ENCODE measurements around the gene HSF4.

DNA sequence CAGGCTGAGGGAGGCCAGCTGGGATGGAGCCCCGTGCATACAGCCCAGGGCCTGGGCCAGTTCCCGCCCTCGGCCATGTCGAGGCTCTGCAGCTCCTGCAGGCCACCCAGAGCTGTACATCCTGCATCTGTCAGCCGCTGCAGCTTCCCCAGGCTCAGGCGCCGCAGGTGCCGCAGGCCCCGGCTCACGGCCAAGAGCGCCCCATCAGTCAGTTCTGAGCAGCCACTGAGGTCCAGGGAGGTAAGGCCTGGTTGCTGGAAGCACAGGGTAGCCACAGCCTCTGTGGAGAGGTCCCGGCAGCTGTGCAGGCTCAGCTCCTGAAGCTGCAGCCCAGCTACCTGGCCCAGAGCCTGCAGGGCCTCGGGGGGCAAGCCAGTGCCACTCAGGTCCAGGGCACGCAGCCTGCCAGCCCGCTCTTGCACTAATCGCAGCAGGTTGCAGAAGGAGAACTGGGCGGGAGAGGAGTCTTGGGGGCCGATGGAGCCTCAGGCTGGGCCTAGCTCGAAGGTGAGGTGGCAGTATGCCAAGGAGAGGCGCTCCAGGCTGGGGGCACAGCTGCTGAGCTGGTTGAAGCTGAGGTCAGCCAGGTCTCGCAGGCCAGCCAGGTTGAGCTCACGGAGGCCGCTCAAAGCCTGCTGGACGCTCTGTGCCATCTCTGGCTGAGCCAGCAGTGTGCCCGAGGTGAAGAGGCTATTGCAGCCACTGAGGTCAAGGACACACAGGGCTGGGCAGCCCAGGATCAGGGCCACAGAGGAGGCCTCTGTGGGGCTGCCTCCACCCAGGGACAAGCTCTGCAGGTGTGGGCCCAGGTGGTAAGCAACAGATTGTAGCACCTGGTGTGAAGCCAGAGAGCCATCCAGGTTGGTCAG is 45.8 kb downstream of the HSF4 start:
- TF ChIP-seq, protein P1, sequence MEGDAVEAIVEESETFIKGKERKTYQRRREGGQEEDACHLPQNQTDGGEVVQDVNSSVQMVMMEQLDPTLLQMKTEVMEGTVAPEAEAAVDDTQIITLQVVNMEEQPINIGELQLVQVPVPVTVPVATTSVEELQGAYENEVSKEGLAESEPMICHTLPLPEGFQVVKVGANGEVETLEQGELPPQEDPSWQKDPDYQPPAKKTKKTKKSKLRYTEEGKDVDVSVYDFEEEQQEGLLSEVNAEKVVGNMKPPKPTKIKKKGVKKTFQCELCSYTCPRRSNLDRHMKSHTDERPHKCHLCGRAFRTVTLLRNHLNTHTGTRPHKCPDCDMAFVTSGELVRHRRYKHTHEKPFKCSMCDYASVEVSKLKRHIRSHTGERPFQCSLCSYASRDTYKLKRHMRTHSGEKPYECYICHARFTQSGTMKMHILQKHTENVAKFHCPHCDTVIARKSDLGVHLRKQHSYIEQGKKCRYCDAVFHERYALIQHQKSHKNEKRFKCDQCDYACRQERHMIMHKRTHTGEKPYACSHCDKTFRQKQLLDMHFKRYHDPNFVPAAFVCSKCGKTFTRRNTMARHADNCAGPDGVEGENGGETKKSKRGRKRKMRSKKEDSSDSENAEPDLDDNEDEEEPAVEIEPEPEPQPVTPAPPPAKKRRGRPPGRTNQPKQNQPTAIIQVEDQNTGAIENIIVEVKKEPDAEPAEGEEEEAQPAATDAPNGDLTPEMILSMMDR (IDR thresholded peaks at IDR 0.05) = no peak
- TF ChIP-seq, protein P2, sequence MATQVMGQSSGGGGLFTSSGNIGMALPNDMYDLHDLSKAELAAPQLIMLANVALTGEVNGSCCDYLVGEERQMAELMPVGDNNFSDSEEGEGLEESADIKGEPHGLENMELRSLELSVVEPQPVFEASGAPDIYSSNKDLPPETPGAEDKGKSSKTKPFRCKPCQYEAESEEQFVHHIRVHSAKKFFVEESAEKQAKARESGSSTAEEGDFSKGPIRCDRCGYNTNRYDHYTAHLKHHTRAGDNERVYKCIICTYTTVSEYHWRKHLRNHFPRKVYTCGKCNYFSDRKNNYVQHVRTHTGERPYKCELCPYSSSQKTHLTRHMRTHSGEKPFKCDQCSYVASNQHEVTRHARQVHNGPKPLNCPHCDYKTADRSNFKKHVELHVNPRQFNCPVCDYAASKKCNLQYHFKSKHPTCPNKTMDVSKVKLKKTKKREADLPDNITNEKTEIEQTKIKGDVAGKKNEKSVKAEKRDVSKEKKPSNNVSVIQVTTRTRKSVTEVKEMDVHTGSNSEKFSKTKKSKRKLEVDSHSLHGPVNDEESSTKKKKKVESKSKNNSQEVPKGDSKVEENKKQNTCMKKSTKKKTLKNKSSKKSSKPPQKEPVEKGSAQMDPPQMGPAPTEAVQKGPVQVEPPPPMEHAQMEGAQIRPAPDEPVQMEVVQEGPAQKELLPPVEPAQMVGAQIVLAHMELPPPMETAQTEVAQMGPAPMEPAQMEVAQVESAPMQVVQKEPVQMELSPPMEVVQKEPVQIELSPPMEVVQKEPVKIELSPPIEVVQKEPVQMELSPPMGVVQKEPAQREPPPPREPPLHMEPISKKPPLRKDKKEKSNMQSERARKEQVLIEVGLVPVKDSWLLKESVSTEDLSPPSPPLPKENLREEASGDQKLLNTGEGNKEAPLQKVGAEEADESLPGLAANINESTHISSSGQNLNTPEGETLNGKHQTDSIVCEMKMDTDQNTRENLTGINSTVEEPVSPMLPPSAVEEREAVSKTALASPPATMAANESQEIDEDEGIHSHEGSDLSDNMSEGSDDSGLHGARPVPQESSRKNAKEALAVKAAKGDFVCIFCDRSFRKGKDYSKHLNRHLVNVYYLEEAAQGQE (IDR thresholded peaks at IDR 0.05; ENCODE audit: insufficient read depth in 1 of 2, low read depth in 2 of 2, low read length in 1 of 2) = no peak
- no peak for TF ChIP-seq POLR2AphosphoS5 (IDR thresholded peaks at IDR 0.05; ENCODE audit: low read depth, low read length)

All from Panc1 (cell line).